BE2C (cell line): ENCODE results near the gene S100A4.

Experiments used
- DNase-seq: peaks from one replicate; pipeline ENCODE4 v3.0.0-alpha.2; 2020
- H3K27me3 ChIP-seq: fragments of 250-450 bp; sonication (Bioruptor Pico); 2 replicates; pipeline ENCODE4 v1.5.1; 2020; ENCODE audit warnings: mild to moderate bottlenecking
- H3K36me3 ChIP-seq: fragments of 250-450 bp; sonication (Bioruptor Pico); 2 replicates; pipeline ENCODE4 v1.5.1; 2020; ENCODE audit warnings: mild to moderate bottlenecking
- H3K4me1 ChIP-seq: fragments of 250-450 bp; sonication (Bioruptor Pico); 2 replicates; pipeline ENCODE4 v1.5.1; 2020
- H3K4me3 ChIP-seq: 2 replicates; pipeline ENCODE4 v1.5.1; 2011; ENCODE audit warnings: low read depth, low read length
- H3K9me3 ChIP-seq: fragments of 250-450 bp; sonication (Bioruptor Pico); 2 replicates; pipeline ENCODE4 v1.5.1; 2020
- CTCF ChIP-seq: IDR thresholded peaks from 2 replicates; pipeline ENCODE4 v1.5.1; 2012; ENCODE audit warnings: mild to moderate bottlenecking, low read depth, low read length

S100A4 gene

GRCh38 chr1:153556348-153556747, 10.7 kb upstream of the S100A4 start:
- DNase-seq = no peak
- Histone ChIP-seq H3K4me3 (no peak overlapping the region), H3K36me3 (no peaks in the 10 kb centered on the region), H3K9me3 (no peaks in the 10 kb centered on the region), H3K4me1 (peaks cover 7% of the 10 kb centered on the region), H3K27me3 (no peaks in the 10 kb centered on the region)
- no peak for TF ChIP-seq CTCF

GRCh38 chr1:153553830-153554541, 8.4 kb upstream of the S100A4 start:
- no peak for TF ChIP-seq CTCF
- no peak overlapping the region for H3K4me3 ChIP-seq
- peaks cover 19% of the 10 kb centered on the region for H3K4me1 ChIP-seq
- no peaks in the 10 kb centered on the region for H3K9me3 ChIP-seq
- H3K36me3 ChIP-seq = no peaks in the 10 kb centered on the region
- H3K27me3 ChIP-seq = no peaks in the 10 kb centered on the region
- DNase-seq = no peak

- Histone ChIP-seq H3K36me3 (no peaks in the 10 kb centered on the region), H3K27me3 (no peaks in the 10 kb centered on the region), H3K4me3 (no peak overlapping the region), H3K9me3 (no peaks in the 10 kb centered on the region), H3K4me1 (peaks cover 28% of the 10 kb centered on the region)
- DNase-seq = no peak
- TF ChIP-seq CTCF = no peak
Observed at GRCh38 chr1:153553096-153553495, 7.5 kb upstream of the S100A4 start.

GRCh38 chr1:153552335-153552734, 6.7 kb upstream of the S100A4 start:
- Histone ChIP-seq H3K4me3 (no peak overlapping the region), H3K4me1 (peaks cover 30% of the 10 kb centered on the region), H3K36me3 (no peaks in the 10 kb centered on the region), H3K9me3 (no peaks in the 10 kb centered on the region), H3K27me3 (no peaks in the 10 kb centered on the region)
- no peak for TF ChIP-seq CTCF
- no peak for DNase-seq

GRCh38 chr1:153550827-153551500, 5.4 kb upstream of the S100A4 start:
- no peak for DNase-seq
- Histone ChIP-seq H3K4me3 (no peak overlapping the region), H3K27me3 (no peaks in the 10 kb centered on the region), H3K9me3 (no peaks in the 10 kb centered on the region), H3K36me3 (no peaks in the 10 kb centered on the region), H3K4me1 (peaks cover 30% of the 10 kb centered on the region)
- no peak for TF ChIP-seq CTCF

- Histone ChIP-seq H3K9me3 (no peaks in the 10 kb centered on the region), H3K27me3 (no peaks in the 10 kb centered on the region), H3K4me1 (peaks cover 35% of the 10 kb centered on the region), H3K4me3 (no peak overlapping the region), H3K36me3 (no peaks in the 10 kb centered on the region)
- TF ChIP-seq CTCF = no peak
- DNase-seq = no peak
Observed at GRCh38 chr1:153550398-153550758, 4.8 kb upstream of the S100A4 start.
